ENCODE data around the gene THAP4.

GRCh38 chr2:241603686-241604085 lies 33.3 kb downstream of the THAP4 start:
- TF ChIP-seq CTCF (IDR thresholded peaks at IDR 0.05; ENCODE audit: borderline replicate concordance, extremely low read depth, low read length, poor library complexity, severe bottlenecking), result no peak
- no peak for TF ChIP-seq EZH2 (IDR thresholded peaks at IDR 0.05; ENCODE audit: borderline replicate concordance, low read depth, low read length, severe bottlenecking)

All from DND-41 (cell line).